ENCODE results near the gene MAS1L.

MAS1L gene

GRCh38 chr6:29442719-29443118, 45.0 kb downstream of the MAS1L start:
- TF ChIP-seq GATA3 (IDR thresholded peaks at IDR 0.05; ENCODE audit: low read depth, low read length) (no peak), GATA2 (IDR thresholded peaks at IDR 0.05; ENCODE audit: low read depth, low read length) (no peak)

GRCh38 chr6:29439006-29439405, 48.8 kb downstream of the MAS1L start, which contains the start of gene OR10C1:
TSS of gene OR10C1 (plus strand) at chr6:29439306. CDS start at chr6:29440016, 710 bp downstream.
- TF ChIP-seq GATA3 (IDR thresholded peaks at IDR 0.05; ENCODE audit: low read depth, low read length) (no peak), GATA2 (IDR thresholded peaks at IDR 0.05; ENCODE audit: low read depth, low read length) (no peak)
